ENCODE results near the gene P2RY6. TPM values are rescaled to one million over a fixed set of nuclear protein-coding genes. Genes with fewer than 3 reads are reported as not detected.

The P2RY6 gene
- total and polyA plus RNA-seq, 2 of the 8 experiments (the other 6 are each of a cell fraction or from before 2014, with no cell fraction given) = 0.15 TPM; not detected in 1

DNA sequence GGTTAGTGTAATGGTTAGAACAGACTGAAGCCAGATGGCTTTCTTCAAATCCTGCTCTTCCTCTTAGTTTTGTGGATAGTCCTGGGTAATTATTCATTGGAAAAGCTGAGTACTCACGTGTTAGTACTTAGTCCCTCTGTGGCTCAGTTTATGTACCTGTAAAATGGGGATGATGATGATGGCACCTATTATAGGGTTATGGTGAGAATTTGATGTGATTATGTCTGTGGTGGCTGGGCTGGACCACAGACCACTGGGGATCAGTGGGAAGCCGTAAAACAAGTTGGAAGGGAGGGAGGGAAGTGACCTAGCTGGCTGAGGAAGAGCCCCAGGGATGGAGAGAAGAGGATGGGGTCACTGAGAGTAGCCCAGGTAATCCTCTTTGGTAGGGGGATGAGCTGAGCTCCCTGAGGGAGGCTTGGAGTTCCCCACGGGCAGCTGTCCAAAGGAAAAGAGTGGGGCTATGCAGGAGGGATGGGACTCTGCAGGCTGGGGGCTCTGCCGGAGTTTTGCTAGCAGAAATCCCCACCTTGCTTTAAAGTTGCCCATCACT lies 55.8 kb downstream of the P2RY6 start:
- H3K4me1 ChIP-seq (replicated peaks in 1 of 4; ENCODE audit: control insufficient read depth in 3 of 4, insufficient read depth in 4 of 4, low read length in 3 of 4) = peaks cover 19 to 34% (median 30%) of the 10 kb centered on the region in 4 experiments
- ChIA-PET POLR2A (ENCODE audit: partially characterized antibody) (interaction anchor here (1.1 to 10.7 kb wide), 4 partner anchors 10 to 20 kb away, joined by 3 to 91 read pairs (median 6); partner anchors contain the start of gene ARHGEF17), CTCF (ENCODE audit: partially characterized antibody) (interaction anchor here (0.9 to 25.1 kb wide), 12 partner anchors 10 to 65 kb away, joined by 3 to 383 read pairs (median 6); partner anchors contain the start of gene ARHGEF17)
- H3K27me3 ChIP-seq (replicated peaks in 1 of 4; ENCODE audit: control insufficient read depth in 3 of 4, extremely low read depth in 1 of 4, insufficient read depth in 3 of 4, low read length in 3 of 4) = peaks cover 8 to 29% (median 25%) of the 10 kb centered on the region in 4 experiments
- no peak overlapping the region for H2BK5ac ChIP-seq (ENCODE audit: low read depth, low read length)
- H3K23me2 ChIP-seq (ENCODE audit: low read depth, low read length) = no peaks in the 10 kb centered on the region
- no peak overlapping the region for H3K14ac ChIP-seq (ENCODE audit: insufficient read length)
- H2BK20ac ChIP-seq (ENCODE audit: low read length) = no peak overlapping the region
- no peaks in the 10 kb centered on the region for H3K36me3 ChIP-seq (ENCODE audit: control insufficient read depth in 2 of 4, insufficient read depth in 4 of 4, low read length in 3 of 4)
- TF ChIP-seq MAFK (IDR thresholded peaks at IDR 0.05; ENCODE audit: low read depth, low read length) = no peak
- no peak for TF ChIP-seq KDM4A (IDR thresholded peaks at IDR 0.05; ENCODE audit: low read depth, low read length, severe bottlenecking)
- no peak for TF ChIP-seq CBX8 (IDR thresholded peaks at IDR 0.05; ENCODE audit: borderline replicate concordance, low read depth, low read length)
- TF ChIP-seq GABPA (IDR thresholded peaks at IDR 0.05; ENCODE audit: borderline replicate concordance, insufficient read depth, low read length) = no peak
- peak; percentile 76 for TF ChIP-seq KDM1A (IDR thresholded peaks at IDR 0.05; ENCODE audit: borderline replicate concordance, low read length)
- no peak for TF ChIP-seq KDM5A (IDR thresholded peaks at IDR 0.05; ENCODE audit: low read length)
- WGBS, 2 experiments (ENCODE audit: extremely low coverage in 1 of 2, insufficient coverage in 1 of 2, insufficient read length in 1 of 2, insufficient replicate concordance in 2 of 2, low coverage in 1 of 2, low lambda C conversion rate in 2 of 2, missing lambda C conversion rate in 1 of 2) = 78% methylated on average over 4 of the region's 4 CpGs; no CpG with 5 or more reads in 1 of the 2 experiments
- H4K8ac ChIP-seq (ENCODE audit: extremely low read depth, insufficient read depth, low read length) = no peak overlapping the region
- DNase-seq (ENCODE audit: low read depth in 1 of 2, low spot score in 2 of 2) = no peak
- 0 out of 2 replicates have a peak overlapping the region, but pooled peaks have one; percentile 34 for H2AK5ac ChIP-seq (ENCODE audit: low read depth, low read length)
- H3K23ac ChIP-seq (ENCODE audit: insufficient read length) = no peak overlapping the region
- no peak for FAIRE-seq
- peaks cover 11 to 16% of the 10 kb centered on the region in 2 experiments for H4K20me1 ChIP-seq (replicated peaks in 1 of 2; ENCODE audit: control insufficient read depth in 1 of 2, insufficient read depth in 2 of 2, low read length in 2 of 2)
- H3K79me2 ChIP-seq (ENCODE audit: control insufficient read depth in 1 of 2, insufficient read depth in 2 of 2, low read length in 2 of 2) = no peaks in the 10 kb centered on the region
- H3K56ac ChIP-seq (replicated peaks; ENCODE audit: insufficient read length, low read depth, low read length) = no peak overlapping the region
- H4K91ac ChIP-seq (replicated peaks; ENCODE audit: insufficient read length, low read length) = no peak overlapping the region
- no peak overlapping the region for H4K5ac ChIP-seq (ENCODE audit: insufficient read length, low read depth, low read length)
- H3K4me2 ChIP-seq (ENCODE audit: insufficient read depth in 1 of 2, low read depth in 2 of 2, low read length in 2 of 2) = no peak overlapping the region
- H3K4me3 ChIP-seq (ENCODE audit: extremely low read depth in 1 of 4, insufficient read depth in 2 of 4, low read depth in 3 of 4, low read length in 4 of 4) = no peak overlapping the region
- H3K9me3 ChIP-seq (ENCODE audit: insufficient read depth in 2 of 2, low read depth in 1 of 2, low read length in 1 of 2) = no peaks in the 10 kb centered on the region
- no peak overlapping the region for H3K9ac ChIP-seq (replicated peaks in 1 of 4; ENCODE audit: extremely low read depth in 1 of 4, low read depth in 3 of 4, low read length in 3 of 4)
- H3K79me1 ChIP-seq (ENCODE audit: low read depth, low read length) = 0 out of 2 replicates have a peak, but pooled peaks cover under 1% of the 10 kb centered on the region
- H3K27ac ChIP-seq (ENCODE audit: low read depth, low read length) = no peak overlapping the region
- H3K4ac ChIP-seq (replicated peaks; ENCODE audit: insufficient read length, low read depth, low read length) = no peak overlapping the region
- no peak overlapping the region for H2BK15ac ChIP-seq (ENCODE audit: low read length)
- H2BK120ac ChIP-seq (replicated peaks; ENCODE audit: low read depth, low read length) = no peak overlapping the region
- no peak overlapping the region; the same call in 1 of the 2 replicates for H3K18ac ChIP-seq (ENCODE audit: extremely low read depth, low read length)
- H2BK12ac ChIP-seq (ENCODE audit: low read depth, low read length) = no peak overlapping the region
- H2AFZ ChIP-seq (ENCODE audit: low read length) = no peak overlapping the region

All from H1 (cell line).